ENCODE data around the gene MACF1. TPM values are rescaled to one million over a fixed set of nuclear protein-coding genes. Genes with fewer than 3 reads are reported as not detected.

MACF1 gene
- total and polyA plus RNA-seq, 4 donors, result 23.3 to 216 (median 51.2) TPM

DNA sequence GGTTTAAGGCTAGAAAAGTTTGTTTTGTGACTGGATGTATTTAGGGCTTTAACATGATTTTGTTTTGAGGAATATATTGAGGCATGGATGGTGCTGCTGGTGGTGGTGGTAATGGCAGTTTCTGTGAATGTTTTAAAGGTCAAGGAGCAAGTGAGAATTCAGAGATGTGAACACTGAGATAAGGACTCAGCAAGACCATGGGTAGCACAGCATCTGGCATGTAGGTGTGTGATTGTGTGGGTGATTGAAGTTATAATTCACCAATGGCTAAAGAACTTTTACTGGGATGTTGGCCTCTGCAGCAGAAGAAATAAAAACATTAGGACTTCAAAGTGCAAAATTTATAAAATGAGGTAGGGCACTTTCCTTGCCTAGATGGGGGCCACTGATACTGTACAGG is 65.9 kb downstream of the MACF1 start:
- no peaks in the 10 kb centered on the region for H3K9me3 ChIP-seq (ENCODE audit: control insufficient read depth in 4 of 4, low read length in 3 of 4)
- H3K4me3 ChIP-seq (ENCODE audit: low read depth in 1 of 3, low read length in 3 of 3), result no peak overlapping the region
- no peak overlapping the region for H3K27ac ChIP-seq (ENCODE audit: low read depth in 1 of 2, low read length in 2 of 2)
- H3K9ac ChIP-seq (ENCODE audit: low read depth in 1 of 2, low read length in 2 of 2), result no peak overlapping the region
- TF ChIP-seq, protein P1, sequence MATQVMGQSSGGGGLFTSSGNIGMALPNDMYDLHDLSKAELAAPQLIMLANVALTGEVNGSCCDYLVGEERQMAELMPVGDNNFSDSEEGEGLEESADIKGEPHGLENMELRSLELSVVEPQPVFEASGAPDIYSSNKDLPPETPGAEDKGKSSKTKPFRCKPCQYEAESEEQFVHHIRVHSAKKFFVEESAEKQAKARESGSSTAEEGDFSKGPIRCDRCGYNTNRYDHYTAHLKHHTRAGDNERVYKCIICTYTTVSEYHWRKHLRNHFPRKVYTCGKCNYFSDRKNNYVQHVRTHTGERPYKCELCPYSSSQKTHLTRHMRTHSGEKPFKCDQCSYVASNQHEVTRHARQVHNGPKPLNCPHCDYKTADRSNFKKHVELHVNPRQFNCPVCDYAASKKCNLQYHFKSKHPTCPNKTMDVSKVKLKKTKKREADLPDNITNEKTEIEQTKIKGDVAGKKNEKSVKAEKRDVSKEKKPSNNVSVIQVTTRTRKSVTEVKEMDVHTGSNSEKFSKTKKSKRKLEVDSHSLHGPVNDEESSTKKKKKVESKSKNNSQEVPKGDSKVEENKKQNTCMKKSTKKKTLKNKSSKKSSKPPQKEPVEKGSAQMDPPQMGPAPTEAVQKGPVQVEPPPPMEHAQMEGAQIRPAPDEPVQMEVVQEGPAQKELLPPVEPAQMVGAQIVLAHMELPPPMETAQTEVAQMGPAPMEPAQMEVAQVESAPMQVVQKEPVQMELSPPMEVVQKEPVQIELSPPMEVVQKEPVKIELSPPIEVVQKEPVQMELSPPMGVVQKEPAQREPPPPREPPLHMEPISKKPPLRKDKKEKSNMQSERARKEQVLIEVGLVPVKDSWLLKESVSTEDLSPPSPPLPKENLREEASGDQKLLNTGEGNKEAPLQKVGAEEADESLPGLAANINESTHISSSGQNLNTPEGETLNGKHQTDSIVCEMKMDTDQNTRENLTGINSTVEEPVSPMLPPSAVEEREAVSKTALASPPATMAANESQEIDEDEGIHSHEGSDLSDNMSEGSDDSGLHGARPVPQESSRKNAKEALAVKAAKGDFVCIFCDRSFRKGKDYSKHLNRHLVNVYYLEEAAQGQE (IDR thresholded peaks at IDR 0.05), result no peak
- TF ChIP-seq HNF4G (IDR thresholded peaks at IDR 0.05), result no peak
- TF ChIP-seq, protein P2, sequence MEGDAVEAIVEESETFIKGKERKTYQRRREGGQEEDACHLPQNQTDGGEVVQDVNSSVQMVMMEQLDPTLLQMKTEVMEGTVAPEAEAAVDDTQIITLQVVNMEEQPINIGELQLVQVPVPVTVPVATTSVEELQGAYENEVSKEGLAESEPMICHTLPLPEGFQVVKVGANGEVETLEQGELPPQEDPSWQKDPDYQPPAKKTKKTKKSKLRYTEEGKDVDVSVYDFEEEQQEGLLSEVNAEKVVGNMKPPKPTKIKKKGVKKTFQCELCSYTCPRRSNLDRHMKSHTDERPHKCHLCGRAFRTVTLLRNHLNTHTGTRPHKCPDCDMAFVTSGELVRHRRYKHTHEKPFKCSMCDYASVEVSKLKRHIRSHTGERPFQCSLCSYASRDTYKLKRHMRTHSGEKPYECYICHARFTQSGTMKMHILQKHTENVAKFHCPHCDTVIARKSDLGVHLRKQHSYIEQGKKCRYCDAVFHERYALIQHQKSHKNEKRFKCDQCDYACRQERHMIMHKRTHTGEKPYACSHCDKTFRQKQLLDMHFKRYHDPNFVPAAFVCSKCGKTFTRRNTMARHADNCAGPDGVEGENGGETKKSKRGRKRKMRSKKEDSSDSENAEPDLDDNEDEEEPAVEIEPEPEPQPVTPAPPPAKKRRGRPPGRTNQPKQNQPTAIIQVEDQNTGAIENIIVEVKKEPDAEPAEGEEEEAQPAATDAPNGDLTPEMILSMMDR (IDR thresholded peaks at IDR 0.05; ENCODE audit: low read depth, low read length, missing input control), result no peak
- no peaks in the 10 kb centered on the region for H3K27me3 ChIP-seq (ENCODE audit: control insufficient read depth in 4 of 4, insufficient read depth in 4 of 4, low read length in 3 of 4)
- no peaks in the 10 kb centered on the region for H3K36me3 ChIP-seq (ENCODE audit: control insufficient read depth in 4 of 4, insufficient read depth in 3 of 4, low read depth in 1 of 4, low read length in 3 of 4)
- peaks cover 2 to 19% (median 15%) of the 10 kb centered on the region in 4 donors for H3K4me1 ChIP-seq (ENCODE audit: control insufficient read depth in 4 of 4, insufficient read depth in 4 of 4, low read length in 3 of 4)
- no peak for DNase-seq (ENCODE audit: low spot score)

DNA sequence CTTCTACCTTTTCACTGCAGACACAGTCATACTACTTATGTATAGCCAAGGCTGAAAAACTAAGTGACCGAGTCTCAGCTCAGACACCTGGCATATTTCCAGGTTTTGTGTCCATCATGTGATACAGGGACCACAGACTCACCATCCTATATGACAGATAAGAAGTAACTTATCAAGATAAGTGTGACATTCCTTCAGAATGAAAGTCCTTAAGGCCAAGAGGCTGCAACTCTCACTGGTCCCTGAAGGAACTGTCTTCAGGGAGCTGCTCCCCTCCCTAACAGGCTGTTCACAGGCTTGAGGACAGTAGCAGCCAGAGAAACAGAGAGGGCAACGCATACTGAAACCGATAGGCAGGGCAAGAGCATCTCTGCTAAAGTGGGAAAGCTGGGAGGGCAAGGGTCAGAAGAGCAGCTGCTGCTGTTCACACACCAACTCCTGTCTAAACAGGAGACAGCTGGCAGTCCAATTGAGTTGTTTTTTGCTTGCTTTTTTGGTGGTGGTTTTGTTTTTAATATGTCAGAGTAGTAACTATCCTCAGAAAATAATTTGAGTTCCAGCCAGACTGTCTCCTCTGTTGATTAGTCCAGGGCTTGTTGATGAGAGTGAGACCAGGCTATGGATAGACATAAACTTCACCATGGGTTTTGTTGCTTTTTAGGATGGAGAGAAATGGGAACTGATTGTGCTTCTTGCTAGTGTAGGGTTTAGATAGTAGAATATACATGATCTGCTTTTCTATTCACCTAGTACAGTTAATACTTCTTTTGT is 67.7 kb downstream of the MACF1 start:
- WGBS, result 19% methylated on average over 3 of the region's 3 CpGs
- Histone ChIP-seq H3K9me3 (ENCODE audit: control insufficient read depth in 4 of 4, low read length in 3 of 4) (no peaks in the 10 kb centered on the region), H3K27me3 (ENCODE audit: control insufficient read depth in 4 of 4, insufficient read depth in 4 of 4, low read length in 3 of 4) (no peaks in the 10 kb centered on the region), H3K4me1 (ENCODE audit: control insufficient read depth in 4 of 4, insufficient read depth in 4 of 4, low read length in 3 of 4) (peaks cover 2 to 18% (median 15%) of the 10 kb centered on the region in 4 donors), H3K9ac (ENCODE audit: low read depth in 1 of 2, low read length in 2 of 2) (no peak overlapping the region), H3K27ac (ENCODE audit: low read depth in 1 of 2, low read length in 2 of 2) (peak overlapping the region; percentile 4 to 13), H3K36me3 (ENCODE audit: control insufficient read depth in 4 of 4, insufficient read depth in 3 of 4, low read depth in 1 of 4, low read length in 3 of 4) (no peaks in the 10 kb centered on the region), H3K4me3 (ENCODE audit: low read depth in 1 of 3, low read length in 3 of 3) (no peak overlapping the region)
- DNase-seq (ENCODE audit: low spot score), result no peak
- no peak for TF ChIP-seq EGR1 (IDR thresholded peaks at IDR 0.05; ENCODE audit: low read depth in 2 of 2)
- no peak for TF ChIP-seq HNF4G (IDR thresholded peaks at IDR 0.05)
- TF ChIP-seq, protein P3, sequence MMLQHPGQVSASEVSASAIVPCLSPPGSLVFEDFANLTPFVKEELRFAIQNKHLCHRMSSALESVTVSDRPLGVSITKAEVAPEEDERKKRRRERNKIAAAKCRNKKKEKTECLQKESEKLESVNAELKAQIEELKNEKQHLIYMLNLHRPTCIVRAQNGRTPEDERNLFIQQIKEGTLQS (IDR thresholded peaks at IDR 0.05), result no peak
- TF ChIP-seq, protein P4, sequence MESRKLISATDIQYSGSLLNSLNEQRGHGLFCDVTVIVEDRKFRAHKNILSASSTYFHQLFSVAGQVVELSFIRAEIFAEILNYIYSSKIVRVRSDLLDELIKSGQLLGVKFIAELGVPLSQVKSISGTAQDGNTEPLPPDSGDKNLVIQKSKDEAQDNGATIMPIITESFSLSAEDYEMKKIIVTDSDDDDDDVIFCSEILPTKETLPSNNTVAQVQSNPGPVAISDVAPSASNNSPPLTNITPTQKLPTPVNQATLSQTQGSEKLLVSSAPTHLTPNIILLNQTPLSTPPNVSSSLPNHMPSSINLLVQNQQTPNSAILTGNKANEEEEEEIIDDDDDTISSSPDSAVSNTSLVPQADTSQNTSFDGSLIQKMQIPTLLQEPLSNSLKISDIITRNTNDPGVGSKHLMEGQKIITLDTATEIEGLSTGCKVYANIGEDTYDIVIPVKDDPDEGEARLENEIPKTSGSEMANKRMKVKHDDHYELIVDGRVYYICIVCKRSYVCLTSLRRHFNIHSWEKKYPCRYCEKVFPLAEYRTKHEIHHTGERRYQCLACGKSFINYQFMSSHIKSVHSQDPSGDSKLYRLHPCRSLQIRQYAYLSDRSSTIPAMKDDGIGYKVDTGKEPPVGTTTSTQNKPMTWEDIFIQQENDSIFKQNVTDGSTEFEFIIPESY (IDR thresholded peaks at IDR 0.05), result no peak
- peak; percentile 39 to 49 for TF ChIP-seq RXRA (IDR thresholded peaks at IDR 0.05)
- no peak for TF ChIP-seq GABPA (IDR thresholded peaks at IDR 0.05 in 1 of 2, conservative IDR thresholded peaks at IDR 0.05 in 1 of 2)
- TF ChIP-seq JUND (IDR thresholded peaks at IDR 0.05), result no peak
- TF ChIP-seq, protein P2 (IDR thresholded peaks at IDR 0.05; ENCODE audit: low read depth, low read length, missing input control), result peak; percentile 5
- no peak for TF ChIP-seq FOXA2 (IDR thresholded peaks at IDR 0.05)
- TF ChIP-seq YY1 (IDR thresholded peaks at IDR 0.05), result no peak
- TF ChIP-seq TAF1 (conservative IDR thresholded peaks at IDR 0.05), result no peak
- peak; percentile 70 to 78 for TF ChIP-seq HNF4A (conservative IDR thresholded peaks at IDR 0.05)
- TF ChIP-seq NR2F2 (IDR thresholded peaks at IDR 0.05), result peak; percentile 73
- TF ChIP-seq, protein P1 (IDR thresholded peaks at IDR 0.05), result no peak
- TF ChIP-seq FOXA1 (IDR thresholded peaks at IDR 0.05), result no peak
- TF ChIP-seq, protein P5, sequence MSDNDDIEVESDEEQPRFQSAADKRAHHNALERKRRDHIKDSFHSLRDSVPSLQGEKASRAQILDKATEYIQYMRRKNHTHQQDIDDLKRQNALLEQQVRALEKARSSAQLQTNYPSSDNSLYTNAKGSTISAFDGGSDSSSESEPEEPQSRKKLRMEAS (IDR thresholded peaks at IDR 0.05), result no peak
- TF ChIP-seq RAD21 (IDR thresholded peaks at IDR 0.05), result peak; percentile 2 to 30
